GM19099 (cell line): ENCODE data around the gene NDUFV2.
A peak's percentile ranks its signal among the peaks of the same experiment; 100 is the strongest.

Source experiments
- POLR2A ChIP-seq: IDR thresholded peaks from 3 replicates; pipeline ENCODE4 v1.6.1; 2011; ENCODE audit warnings: low read depth; ENCODE audit not compliant: insufficient read length; ENCODE audit errors: extremely low read depth

Gene NDUFV2

GRCh38 chr18:9102508-9103375 is at the start of gene NDUFV2:
Gene NDUFV2 (plus strand): TSS chr18:9102699. CDS start chr18:9102744, 45 bp downstream.
- peak; percentile 85 for TF ChIP-seq POLR2A

DNA sequence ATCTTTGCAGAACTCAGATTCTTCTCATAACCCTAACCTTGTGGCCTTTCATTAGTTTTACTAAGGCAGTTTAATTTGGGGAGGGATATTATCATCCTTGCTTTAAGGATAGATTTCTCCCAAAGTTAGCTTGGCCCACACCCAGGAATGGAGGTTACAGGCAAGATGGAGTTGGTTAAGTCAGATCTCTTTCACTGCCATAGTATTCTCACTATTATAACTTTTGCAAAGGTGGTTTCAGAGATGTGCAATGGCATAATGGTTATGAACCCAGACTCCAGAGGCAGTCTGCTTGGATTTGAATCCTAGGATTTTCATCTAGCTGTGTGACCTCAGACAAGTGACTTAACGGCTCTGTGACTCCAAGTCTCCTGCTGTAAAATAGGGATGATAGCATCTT is 48.7 kb upstream of the NDUFV2 start:
- TF ChIP-seq POLR2A, result no peak

DNA sequence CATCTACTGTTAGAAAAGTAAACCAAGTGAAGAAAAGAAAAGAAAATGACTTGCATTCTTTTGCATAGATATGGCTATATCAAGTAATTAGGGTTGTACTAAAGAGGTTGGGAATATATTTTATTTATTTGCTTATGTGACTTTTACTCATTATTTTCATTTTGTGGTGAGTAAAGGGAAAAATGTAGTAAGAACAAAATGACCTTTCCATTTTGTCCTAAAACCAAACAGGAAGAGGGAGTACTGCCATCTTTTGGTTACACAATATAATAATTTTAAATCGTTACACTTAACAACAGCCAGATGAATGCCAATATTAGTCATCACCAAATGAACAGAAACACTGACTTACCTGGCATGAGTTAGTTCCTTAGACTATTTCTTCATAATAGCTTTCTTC is 47.3 kb upstream of the NDUFV2 start:
- no peak for TF ChIP-seq POLR2A

DNA sequence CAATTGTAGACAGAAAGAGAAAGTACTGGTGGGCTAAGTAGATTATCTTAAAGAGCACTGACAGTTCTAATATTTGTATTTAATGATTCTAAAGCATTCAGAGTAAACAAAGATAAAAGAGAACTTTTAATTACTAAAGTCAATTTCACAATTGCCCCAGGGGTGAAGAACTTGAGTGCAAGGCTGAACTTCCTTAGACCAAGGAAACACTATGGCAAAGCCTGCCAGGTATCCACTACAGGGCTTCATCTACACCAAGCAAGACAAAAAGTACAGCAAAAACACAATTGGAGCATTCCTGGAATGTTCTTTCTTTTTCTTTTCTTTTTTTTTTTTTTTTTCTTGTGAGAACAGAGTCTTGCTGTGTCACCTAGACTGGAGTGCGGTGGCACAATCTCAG is 46.9 kb upstream of the NDUFV2 start:
- TF ChIP-seq POLR2A, result no peak

DNA sequence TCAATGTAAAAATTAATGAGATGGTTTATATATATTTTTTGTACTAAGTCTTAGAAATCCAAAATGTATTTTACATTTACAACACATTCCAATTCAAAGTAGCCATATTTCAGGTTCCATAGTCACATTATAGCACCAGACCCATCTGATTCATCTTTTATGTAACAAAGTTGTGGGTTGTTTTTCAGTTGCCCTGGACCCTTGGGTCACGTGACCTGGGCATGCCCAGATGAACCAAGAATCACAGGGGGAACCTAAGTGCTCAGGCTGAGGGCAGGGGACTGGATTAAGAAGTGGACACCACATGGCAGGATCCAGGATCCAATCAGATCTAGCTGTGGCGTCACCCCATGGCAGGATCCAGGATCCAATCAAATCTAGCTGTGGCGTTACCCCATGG is 44.9 kb upstream of the NDUFV2 start:
- no peak for TF ChIP-seq POLR2A

DNA sequence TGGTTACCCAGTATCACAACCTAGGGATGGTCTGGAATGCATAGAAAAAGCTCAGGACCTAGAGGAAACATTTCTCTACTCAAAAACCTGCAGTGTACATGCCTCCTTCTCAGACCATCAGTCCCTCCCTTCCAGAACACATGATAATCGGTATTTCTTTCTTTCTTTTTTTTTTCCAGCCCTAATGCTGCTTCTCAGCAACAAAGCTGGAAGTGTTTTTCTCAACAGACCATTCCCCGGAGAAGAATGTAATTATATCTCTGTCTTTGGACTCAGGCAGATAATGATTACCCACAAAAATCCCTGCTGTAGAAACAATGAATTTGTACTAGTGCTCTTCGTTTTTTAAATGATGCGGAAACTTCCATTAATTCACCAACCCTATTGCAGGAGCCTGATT is 44.1 kb upstream of the NDUFV2 start:
- TF ChIP-seq POLR2A, result no peak

GRCh38 chr18:9062418-9062751 is 40.1 kb upstream of the NDUFV2 start:
- TF ChIP-seq POLR2A, result no peak

- no peak for TF ChIP-seq POLR2A
Measured at GRCh38 chr18:9065864-9066263, 36.6 kb upstream of the NDUFV2 start.

DNA sequence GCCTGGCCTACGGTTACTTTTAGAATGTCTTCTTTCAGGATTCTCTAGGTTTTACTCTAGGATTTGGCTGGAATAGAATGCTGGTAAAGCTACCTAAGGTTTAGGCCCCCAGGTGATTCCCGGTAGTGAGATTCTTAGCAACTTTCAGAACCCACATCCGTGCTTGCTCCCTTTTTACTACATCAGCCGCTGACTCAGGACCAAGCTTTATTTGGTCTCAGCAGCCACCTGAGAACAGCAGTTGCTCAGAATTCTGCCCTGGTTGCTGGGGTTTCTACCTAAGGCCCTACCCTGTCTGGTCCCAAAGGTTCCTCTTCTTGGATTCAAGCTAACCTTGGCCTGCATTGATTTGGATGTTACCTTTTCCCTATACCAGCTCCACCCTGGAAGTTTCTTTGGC is 36.1 kb upstream of the NDUFV2 start:
- TF ChIP-seq POLR2A, result no peak

GRCh38 chr18:9066817-9067306 is 35.6 kb upstream of the NDUFV2 start:
- TF ChIP-seq POLR2A, result peak; percentile 46

DNA sequence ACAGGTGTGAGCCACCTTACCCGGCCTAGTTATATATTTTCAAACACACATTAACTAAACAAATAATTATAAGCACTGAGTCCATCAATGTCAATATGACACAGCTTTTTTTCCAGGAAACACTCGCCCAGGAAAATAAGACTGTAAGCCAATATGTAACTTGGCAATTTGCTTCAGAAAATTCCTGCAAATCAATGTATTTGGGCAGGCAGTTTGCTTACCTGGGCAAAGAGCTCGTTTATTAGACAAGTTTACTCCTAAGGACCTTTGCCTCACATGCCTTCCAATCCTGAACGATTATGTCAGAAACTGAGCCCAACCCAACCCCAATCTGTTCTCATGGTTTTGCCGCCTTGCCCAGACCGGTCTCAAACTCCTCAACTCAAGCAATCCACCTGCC is 34.7 kb upstream of the NDUFV2 start:
- TF ChIP-seq POLR2A, result no peak

DNA sequence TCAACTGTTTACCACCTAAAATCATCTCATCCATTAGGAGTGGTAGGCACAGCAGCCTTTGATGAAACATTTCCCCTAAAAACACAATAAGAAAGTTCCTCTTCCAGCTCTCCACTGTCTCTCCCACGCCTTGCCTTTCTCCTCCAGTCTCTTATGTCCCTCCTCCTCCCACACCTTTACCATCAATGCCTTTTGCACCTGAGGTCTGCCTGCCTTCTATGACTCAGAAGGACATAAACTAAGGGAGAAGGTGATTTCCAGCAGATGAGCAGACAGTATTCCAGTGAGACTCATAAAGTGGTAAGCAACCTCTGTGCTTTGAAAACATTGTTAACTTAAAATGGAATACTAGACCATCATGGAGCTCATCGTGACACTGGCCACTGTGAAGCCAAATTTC is 34.2 kb upstream of the NDUFV2 start:
- TF ChIP-seq POLR2A, result no peak

- TF ChIP-seq POLR2A, result peak; percentile 23
Measured at GRCh38 chr18:9069601-9070000, 32.9 kb upstream of the NDUFV2 start.

GRCh38 chr18:9070212-9070611 is 32.3 kb upstream of the NDUFV2 start:
- TF ChIP-seq POLR2A, result no peak

DNA sequence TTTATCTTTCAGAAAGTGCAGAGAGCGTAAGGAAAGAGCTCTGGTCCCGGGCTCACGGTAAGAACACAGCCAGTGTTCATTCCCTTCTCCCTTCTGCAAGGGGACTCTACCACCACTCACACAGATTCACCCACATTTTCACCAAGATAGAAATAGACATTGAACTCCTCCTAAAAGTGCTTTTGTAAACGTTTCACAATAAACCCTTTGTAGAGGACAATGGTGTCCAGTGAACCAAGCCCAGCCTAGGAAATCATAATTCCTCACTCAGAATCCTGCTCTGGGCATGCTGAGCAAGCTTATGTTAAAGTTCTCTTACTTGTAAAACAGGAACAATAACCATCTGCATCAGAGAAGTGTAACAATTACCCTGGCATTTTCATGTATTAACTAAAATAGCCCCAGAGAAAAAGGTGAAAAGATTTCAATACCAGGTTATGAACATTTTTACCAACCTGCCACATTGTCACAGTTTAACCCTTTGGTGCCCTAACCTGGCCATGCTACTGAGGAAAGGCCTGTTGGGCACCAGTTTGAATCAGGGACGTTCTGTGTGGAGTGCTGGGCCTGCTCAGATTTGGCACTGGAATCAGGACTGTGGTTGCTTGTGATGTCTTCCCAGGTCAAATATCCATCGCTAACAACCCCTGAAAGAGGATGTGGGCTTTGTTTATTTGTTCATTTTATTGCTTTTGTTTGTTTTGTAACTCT is 22.5 kb upstream of the NDUFV2 start:
- TF ChIP-seq POLR2A, result no peak

- no peak for TF ChIP-seq POLR2A
Measured at GRCh38 chr18:9081940-9082339, 20.6 kb upstream of the NDUFV2 start.
